IPS-NIHi7 (cell line): ENCODE measurements around the gene FAM187B.
"Not testable (repeated sequence)": the region's sequence is repeated elsewhere in the genome, so short reads cannot be mapped to it uniquely, and the experiment has no call there.

Experiments used
- DNase-seq: peaks from one replicate; pipeline ENCODE4 v3.0.0; 2012; ENCODE audit warnings: mixed read lengths; ENCODE audit errors: extremely low spot score

The FAM187B gene

DNA sequence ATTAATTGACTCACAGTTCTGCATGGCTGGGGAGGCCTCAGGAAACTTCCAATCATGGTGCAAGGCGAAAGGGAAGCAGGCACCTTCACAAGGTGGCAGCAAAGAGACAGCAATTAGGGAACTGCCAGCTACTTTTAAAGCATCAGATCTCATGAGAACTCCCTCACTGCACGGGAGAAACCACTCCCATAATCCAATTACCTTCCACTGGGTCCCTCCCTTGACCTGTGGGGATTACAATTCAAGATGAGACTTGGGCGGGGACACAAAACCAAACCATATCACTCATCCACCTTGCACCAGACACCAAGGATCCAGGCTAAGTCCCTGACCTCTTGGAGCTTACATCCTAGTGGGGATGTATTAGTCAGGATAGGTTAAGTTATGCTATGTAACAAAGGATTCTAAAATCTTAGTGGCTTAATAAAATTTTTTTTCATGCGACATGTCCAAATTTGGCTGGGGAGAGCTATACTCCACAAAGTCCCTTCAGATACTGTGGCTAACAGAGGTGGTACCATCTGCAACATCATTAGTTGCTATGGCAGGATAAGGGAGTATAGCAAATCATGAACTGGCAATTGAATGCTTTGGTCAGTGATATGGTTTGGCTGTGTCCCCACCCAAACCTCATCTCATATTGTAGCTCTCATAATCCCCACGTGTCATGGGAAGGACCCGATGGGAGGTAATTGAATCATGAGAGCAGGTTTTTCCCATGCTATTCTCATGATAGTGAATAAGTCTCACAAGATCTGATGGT lies 8.3 kb upstream of the FAM187B start:
- no peak for DNase-seq

DNA sequence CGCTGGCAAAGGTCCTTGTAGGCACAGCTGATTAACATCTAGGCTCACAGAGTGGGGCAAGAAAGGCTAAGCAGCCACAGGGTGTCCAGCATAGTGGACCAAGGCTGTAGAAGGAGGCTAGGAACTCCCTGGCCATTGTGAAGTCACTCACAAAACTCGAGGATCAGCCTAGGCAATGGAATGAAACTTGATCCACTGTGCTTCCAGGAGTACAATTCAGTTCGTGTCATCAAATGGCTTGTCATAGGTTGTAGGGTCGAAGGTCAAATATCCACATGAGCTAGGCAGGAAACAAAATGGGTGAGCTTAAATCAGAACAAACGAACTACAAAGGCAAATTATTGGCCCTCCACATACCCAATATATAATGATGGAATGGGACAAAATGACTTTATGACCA lies 4.4 kb upstream of the FAM187B start:
- no peak for DNase-seq

- no peak for DNase-seq
Measured at GRCh38 chr19:35231956-35232645, 3.6 kb upstream of the FAM187B start.

DNA sequence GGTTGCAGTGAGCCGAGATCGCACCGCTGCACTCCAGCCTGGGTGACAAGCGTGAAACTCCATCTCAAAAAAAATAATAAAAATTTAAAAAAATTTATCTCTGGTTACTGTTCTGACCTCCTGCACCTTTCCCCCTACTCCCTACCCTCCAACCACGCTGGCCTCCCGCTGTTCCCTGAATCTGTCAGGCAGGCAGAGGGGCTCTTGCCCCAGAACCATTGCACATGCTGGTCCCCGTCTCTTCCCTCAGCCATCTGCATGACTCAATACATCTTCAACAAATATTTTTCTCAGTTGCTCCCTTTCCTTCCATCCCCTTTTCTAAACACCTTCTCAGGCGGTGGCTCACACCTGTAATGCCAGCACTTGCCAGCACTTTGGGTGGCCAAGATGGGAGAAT lies 1.1 kb upstream of the FAM187B start:
- no peak for DNase-seq

DNA sequence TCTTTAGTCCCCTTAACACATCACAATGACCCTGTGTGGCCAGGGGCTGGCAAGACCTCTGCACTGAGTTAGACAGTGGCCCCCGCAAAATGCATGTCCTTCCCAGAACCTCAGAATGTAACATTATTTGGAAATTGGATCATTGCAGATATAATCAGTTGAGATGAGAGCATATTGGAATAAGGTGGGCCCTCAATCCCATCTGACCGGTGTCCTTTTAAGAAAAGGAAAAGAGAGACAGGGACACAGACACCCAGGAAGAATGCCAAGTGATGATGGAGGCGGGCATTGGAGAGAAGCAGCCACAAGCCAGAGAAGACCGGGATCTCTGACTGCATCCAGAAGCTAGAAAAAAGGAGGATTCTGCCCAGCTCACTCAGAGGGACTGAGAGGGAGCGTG lies 1.8 kb downstream of the FAM187B start:
- no peak for DNase-seq

GRCh38 chr19:35225951-35226350 lies 2.6 kb downstream of the FAM187B start:
- no peak for DNase-seq

GRCh38 chr19:35224681-35225571 lies 3.6 kb downstream of the FAM187B start:
- peak; percentile 62 for DNase-seq

DNA sequence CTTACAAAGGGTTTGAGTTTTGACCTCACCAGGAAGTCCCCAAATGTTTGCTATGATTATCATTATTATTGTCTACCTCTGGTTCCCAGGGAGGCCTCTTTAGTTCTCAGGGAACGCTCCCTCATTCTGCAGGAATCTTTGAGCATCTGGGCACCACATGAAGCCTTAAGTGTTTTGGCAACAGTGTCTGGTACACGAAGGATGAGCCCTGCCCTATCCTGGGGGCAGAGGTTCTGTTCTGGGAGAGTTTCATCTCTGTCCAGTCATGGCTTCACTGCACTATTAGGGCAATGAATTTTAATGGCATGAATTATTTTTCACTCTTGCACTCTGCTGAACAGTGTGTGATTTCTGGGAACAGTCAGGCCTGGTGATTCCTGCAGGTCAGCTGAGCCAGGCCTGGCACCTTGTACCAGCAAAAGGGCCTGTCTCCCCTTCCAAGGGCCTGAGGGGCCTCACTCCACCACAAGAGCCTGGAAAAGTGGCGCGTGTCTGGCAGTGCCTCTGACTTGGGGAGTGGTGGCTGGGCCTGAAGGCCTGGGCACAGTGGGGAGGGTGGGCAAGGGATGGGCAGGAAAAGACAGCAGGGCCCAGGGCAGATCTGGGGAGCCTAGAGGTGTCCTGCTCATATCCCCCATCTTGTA lies 4.6 kb downstream of the FAM187B start:
- no peak for DNase-seq

- DNase-seq: no peak
Measured at GRCh38 chr19:35223084-35223790, 5.3 kb downstream of the FAM187B start.

- DNase-seq: no peak
Measured at GRCh38 chr19:35222373-35223015, 6.0 kb downstream of the FAM187B start.

DNA sequence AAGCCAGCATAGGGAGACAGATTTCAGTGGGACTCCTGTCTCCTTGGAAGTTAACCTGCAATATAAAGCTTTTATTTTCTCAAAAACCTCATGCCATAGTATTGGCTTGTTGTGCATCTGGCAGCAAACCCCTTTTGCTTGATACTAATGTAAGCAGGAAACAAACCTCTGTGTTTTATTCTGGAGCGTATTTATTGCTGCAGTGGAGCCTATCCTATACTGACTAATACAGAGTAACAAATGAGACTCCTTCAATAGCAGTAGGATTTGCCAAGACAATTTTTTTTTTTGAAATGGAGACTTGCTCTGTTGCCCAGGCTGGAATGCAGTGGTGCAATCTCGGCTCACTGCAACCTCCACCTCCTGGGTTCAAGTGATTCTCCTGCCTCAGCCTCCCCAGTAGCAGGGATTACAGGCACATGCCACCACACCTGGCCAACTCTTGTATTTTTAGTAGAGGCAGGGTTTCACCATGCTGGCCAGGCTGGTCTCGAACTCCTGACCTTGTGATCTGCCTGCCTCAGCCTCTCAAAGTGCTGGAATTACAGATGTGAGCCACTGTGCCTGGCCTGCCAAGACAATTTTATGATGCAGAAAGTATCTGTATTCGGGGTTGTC lies 7.5 kb downstream of the FAM187B start:
- not testable (repeated sequence) for DNase-seq

- no peak for DNase-seq
Measured at GRCh38 chr19:35220315-35220921, 8.1 kb downstream of the FAM187B start.

GRCh38 chr19:35219008-35219407 lies 9.5 kb downstream of the FAM187B start:
- no peak for DNase-seq

- DNase-seq: no peak
Measured at GRCh38 chr19:35217649-35217990, 10.9 kb downstream of the FAM187B start.

DNA sequence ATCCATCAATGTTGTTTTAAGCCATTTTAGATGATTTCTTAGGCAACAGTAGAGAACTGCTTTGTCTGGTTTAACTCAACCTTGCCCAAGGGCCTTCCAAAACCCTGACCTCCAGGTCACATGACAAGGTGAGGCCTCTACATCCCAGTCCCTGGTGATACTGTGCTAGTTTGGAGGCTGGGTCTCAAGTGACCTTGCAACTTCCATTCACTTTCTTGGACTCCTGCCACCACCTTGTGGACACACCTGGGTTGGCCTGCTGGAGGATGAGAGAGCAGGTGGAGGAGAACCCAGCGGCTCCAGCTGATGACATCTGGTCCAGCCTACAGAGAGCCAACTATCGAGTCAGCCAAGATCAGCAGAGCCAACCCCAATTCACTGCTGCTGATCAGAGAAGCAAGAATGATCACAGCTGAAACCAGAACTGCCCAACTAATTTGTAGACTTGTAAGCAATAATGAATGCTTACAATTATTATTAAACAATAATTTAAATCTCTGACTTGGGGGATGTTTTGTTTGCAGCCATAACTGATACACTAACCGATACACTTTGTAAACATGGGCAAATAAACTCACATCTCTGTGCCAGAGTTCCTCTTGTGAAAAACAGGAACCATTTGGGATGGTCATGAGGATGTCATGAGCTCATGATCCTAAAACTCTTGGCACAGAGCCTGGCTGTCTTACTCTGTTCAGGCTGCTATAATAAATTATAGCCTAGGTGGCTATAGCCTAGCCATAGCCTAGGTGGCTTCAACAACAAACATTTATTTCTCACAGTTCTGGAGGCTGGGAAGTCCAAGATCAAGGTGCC lies 11.5 kb downstream of the FAM187B start:
- peak; percentile 46 for DNase-seq

DNA sequence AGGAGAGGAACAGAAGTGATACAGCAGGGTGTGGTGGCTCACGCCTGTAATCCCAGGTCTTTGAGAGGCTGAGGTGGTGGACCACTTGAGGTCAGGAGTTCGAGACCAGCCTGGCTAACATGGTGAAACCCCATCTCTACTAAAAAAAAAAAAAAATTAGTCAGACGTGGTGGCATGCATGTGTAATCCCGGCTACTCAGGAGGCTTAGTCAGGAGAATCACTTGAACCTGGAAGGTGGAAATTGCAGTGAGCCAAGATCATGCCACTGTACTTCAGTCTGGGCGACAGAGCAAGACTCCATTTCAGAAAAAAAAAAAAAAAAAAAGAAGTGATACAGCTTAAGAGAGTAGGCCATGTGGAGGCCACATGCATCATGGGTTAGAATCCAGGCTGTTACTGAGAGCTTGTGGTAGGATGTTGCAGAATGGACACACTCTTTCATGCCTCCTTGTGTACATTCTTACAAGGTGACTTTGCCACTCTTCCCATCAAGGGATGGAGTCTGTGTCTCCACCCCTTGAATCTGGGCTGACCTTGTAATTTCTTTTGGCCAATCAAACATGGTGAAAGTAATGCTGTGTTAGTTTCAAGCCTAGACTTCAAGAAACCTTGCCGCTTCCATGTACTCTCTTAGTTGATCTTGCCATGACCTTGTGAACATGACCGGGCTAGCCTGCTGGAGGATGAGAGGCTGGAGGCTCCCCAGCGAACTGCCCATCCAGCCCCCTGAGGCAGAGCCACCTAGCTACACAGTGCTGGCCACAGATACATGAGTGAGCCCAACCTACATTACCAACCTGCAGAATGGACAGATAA lies 12.3 kb downstream of the FAM187B start:
- no peak for DNase-seq

DNA sequence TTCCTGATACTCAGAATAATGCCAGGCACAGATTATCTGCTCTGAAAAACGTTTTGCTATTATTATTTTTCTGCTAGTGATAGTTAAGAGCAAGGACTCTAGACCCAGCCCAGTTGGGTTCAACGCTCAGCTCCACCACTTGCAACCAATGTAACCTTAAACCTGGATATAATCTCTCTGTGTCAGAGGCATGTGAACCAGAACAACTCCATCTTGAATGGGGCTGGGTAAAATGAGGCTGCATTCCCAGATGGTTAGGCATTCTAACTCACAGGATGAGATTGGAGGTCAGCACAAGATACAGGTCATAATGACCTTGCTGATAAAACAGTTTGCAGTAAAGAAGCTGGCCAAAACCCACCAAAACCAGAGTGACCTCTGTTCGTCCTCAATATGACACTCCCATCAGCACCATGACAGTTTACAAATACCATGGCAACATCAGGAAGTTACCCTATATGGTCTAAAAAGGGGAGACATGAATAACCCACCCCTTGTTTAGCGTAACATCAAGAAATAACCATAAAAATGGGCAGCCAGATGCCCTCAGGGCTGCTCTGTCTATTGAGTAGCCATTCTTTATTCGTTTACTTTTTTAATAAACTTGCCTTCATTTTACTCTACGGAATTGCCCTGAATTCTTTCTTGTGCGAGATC lies 13.6 kb downstream of the FAM187B start:
- DNase-seq: no peak
